HepG2 (cell line): ENCODE data around the gene ASF1B. TPM values are rescaled to one million over a fixed set of nuclear protein-coding genes. Genes with fewer than 3 reads are reported as not detected.
A peak's percentile ranks its signal among the peaks of the same experiment; 100 is the strongest.

Source experiments
- CEBPG ChIP-seq: IDR thresholded peaks from 2 replicates; pipeline ENCODE4 v1.6.1; 2016
- CEBPZ ChIP-seq: IDR thresholded peaks from 2 replicates; pipeline ENCODE4 v1.6.1; 2012; ENCODE audit warnings: low read length, improper control_type of control experiment
- FOXC1 ChIP-seq: sonication (generic); formaldehyde crosslinking; IDR thresholded peaks from 2 replicates; pipeline ENCODE4 v1.8.0; 2022; ENCODE audit warnings: mild to moderate bottlenecking, missing genetic modification reagents, borderline replicate concordance
- GLI4 ChIP-seq: sonication (generic); formaldehyde crosslinking; IDR thresholded peaks from 2 replicates; pipeline ENCODE4 v1.5.1; 2020; ENCODE audit warnings: missing genetic modification reagents, mild to moderate bottlenecking, moderate library complexity, borderline replicate concordance
- KDM4B ChIP-seq: sonication (generic); formaldehyde crosslinking; IDR thresholded peaks from 2 replicates; pipeline ENCODE4 v1.4.0; 2020; ENCODE audit warnings: missing genetic modification reagents
- KDM5A ChIP-seq: fragments of 200-600 bp; sonication (generic); IDR thresholded peaks from 2 replicates; pipeline ENCODE4 v1.7.0; 2018; ENCODE audit warnings: antibody characterized with exemption, mild to moderate bottlenecking, low read length, borderline replicate concordance
- NFAT5 ChIP-seq: sonication (generic); formaldehyde crosslinking; IDR thresholded peaks from 2 replicates; pipeline ENCODE4 v1.4.0; 2020; ENCODE audit warnings: missing genetic modification reagents
- PITX1 ChIP-seq: sonication (generic); formaldehyde crosslinking; IDR thresholded peaks from 2 replicates; pipeline ENCODE4 v1.5.1; 2020; ENCODE audit warnings: mild to moderate bottlenecking, missing genetic modification reagents
- RAD21 ChIP-seq: fragments of 450-650 bp; formaldehyde crosslinking; IDR thresholded peaks from 2 replicates; pipeline ENCODE4 v1.5.0; 2020; ENCODE audit warnings: mild to moderate bottlenecking
- SOX6 ChIP-seq, 2 experiments: fragments of 450-650 bp in 1 of 2; sonication (generic) in 1 of 2; formaldehyde crosslinking in 1 of 2; IDR thresholded peaks; 2 replicates each; pipeline versions ENCODE4 v1.4.0 to v1.6.1; 2017 to 2020; ENCODE audit warnings: antibody characterized with exemption in 1 of 2, mild to moderate bottlenecking in 1 of 2, missing genetic modification reagents in 1 of 2
- SP5 ChIP-seq: IDR thresholded peaks from 2 replicates; pipeline ENCODE4 v1.6.1; 2016; ENCODE audit warnings: low read depth, borderline replicate concordance
- THAP8 ChIP-seq: sonication (generic); formaldehyde crosslinking; IDR thresholded peaks from 2 replicates; pipeline ENCODE4 v1.5.1; 2020; ENCODE audit warnings: missing genetic modification reagents, mild to moderate bottlenecking, borderline replicate concordance
- ZKSCAN8 ChIP-seq: IDR thresholded peaks from 2 replicates; pipeline ENCODE4 v1.6.1; 2016; ENCODE audit warnings: borderline replicate concordance, missing genetic modification reagents, missing compliant biosample characterization
- ZNF138 ChIP-seq: sonication (generic); formaldehyde crosslinking; IDR thresholded peaks from 2 replicates; pipeline ENCODE4 v1.5.0; 2020; ENCODE audit warnings: mild to moderate bottlenecking, low read depth, missing genetic modification reagents
- ZNF446 ChIP-seq: sonication (generic); formaldehyde crosslinking; IDR thresholded peaks from 2 replicates; pipeline ENCODE4 v1.5.0; 2020; ENCODE audit warnings: mild to moderate bottlenecking, missing genetic modification reagents
- ZNF572 ChIP-seq: sonication (generic); formaldehyde crosslinking; IDR thresholded peaks from 2 replicates; pipeline ENCODE4 v1.5.1; 2020; ENCODE audit warnings: mild to moderate bottlenecking, missing genetic modification reagents
- ZNF607 ChIP-seq: sonication (generic); formaldehyde crosslinking; IDR thresholded peaks from 2 replicates; pipeline ENCODE4 v1.5.1; 2020; ENCODE audit warnings: missing genetic modification reagents, mild to moderate bottlenecking, borderline replicate concordance
- ZNF883 ChIP-seq: sonication (generic); formaldehyde crosslinking; IDR thresholded peaks from 2 replicates; pipeline ENCODE4 v1.5.1; 2020; ENCODE audit warnings: mild to moderate bottlenecking, missing genetic modification reagents; ENCODE audit errors: not compliant biosample characterization
- polyA plus RNA-seq, 8 experiments: library from polyadenylated mRNA; depleted of rRNA in 3 of 8; stranded (reverse) in 7 of 8; unstranded in 1 of 8; fragments of >200 nt; fragmentation: Illumina TruSeq in 4 of 8; extraction: Trizol in 4 of 8; gene quantifications; 2 replicates each; pipeline versions ENCODE4 v1.2.1 to v1.2.3, GENCODE V29; 2011 to 2016; ENCODE audit warnings: low read depth in 4 of 8, missing spikeins in 1 of 8, mixed read lengths in 1 of 8; ENCODE audit not compliant: insufficient read depth in 1 of 8
- total RNA-seq, 5 experiments: library from RNA; depleted of rRNA; stranded (reverse); fragments of >200 nt; fragmentation: Illumina TruSeq; extraction: Trizol; gene quantifications; 2 replicates each; pipeline ENCODE4 v1.2.3, GENCODE V29; 2016; ENCODE audit warnings: low read depth in 1 of 5

The ASF1B gene
- total and polyA plus RNA-seq, 2 of the 13 experiments (the other 11 are each of a cell fraction or from before 2014, with no cell fraction given), result 18.2 to 24.8 TPM

GRCh38 chr19:14118165-14119051, 18.0 kb downstream of the ASF1B start (continued):
- TF ChIP-seq NFAT5 (peak; percentile 29; the same call in 1 of the 2 replicates), ZNF446 (CRISPR knock-in tag) (peak; percentile 61; the same call in 1 of the 2 replicates), ZNF883 (peak; percentile 56), ZKSCAN8 (CRISPR knock-in tag) (peak; percentile 45; the same call in 1 of the 2 replicates), ZNF607 (0 out of 2 replicates have a peak, but pooled peaks have one; percentile 55), KDM5A (peak; percentile 39; the same call in 1 of the 2 replicates), SP5 (CRISPR knock-in tag) (0 out of 2 replicates have a peak, but pooled peaks have one; percentile 6), GLI4 (CRISPR knock-in tag) (peak; percentile 39; the same call in 1 of the 2 replicates), ZNF138 (CRISPR knock-in tag) (peak; percentile 48; the same call in 1 of the 2 replicates), KDM4B (CRISPR knock-in tag) (0 out of 2 replicates have a peak, but pooled peaks have one; percentile 20), RAD21 (CRISPR knock-in tag) (peak; percentile 54; the same call in 1 of the 2 replicates), SOX6 (IDR thresholded peaks at IDR 0.05) (no peak), SOX6 (CRISPR knock-in tag; IDR thresholded peaks at IDR 0.05) (peak; percentile 56; the same call in 1 of the 2 replicates), CEBPG (peak; percentile 88), THAP8 (CRISPR knock-in tag) (0 out of 2 replicates have a peak, but pooled peaks have one; percentile 2), CEBPZ (no peak), ZNF572 (CRISPR knock-in tag) (0 out of 2 replicates have a peak, but pooled peaks have one; percentile 77), FOXC1 (0 out of 2 replicates have a peak, but pooled peaks have one; percentile 46), PITX1 (peak; percentile 45; the same call in 1 of the 2 replicates)
